Glutamatergic neuron (in vitro differentiated cells): ENCODE data around the gene E2F6. TPM values are rescaled to one million over a fixed set of nuclear protein-coding genes. Genes with fewer than 3 reads are reported as not detected.

Source experiments
- DNase-seq: peaks from one replicate; pipeline ENCODE4 v3.0.0; 2022
- H3K27ac Mint-ChIP-seq: one replicate; pipeline ENCODE4 v1.8.0; 2020; ENCODE audit warnings: mild to moderate bottlenecking, mixed read lengths, inconsistent platforms; ENCODE audit not compliant: unreplicated experiment
- H3K27me3 Mint-ChIP-seq: one replicate; pipeline ENCODE4 v1.8.0; 2020; ENCODE audit warnings: mild to moderate bottlenecking, moderate library complexity, mixed read lengths, inconsistent platforms; ENCODE audit not compliant: unreplicated experiment
- H3K36me3 Mint-ChIP-seq: one replicate; pipeline ENCODE4 v1.8.0; 2020; ENCODE audit warnings: mild to moderate bottlenecking, mixed read lengths, inconsistent platforms; ENCODE audit not compliant: unreplicated experiment
- H3K4me1 Mint-ChIP-seq: one replicate; pipeline ENCODE4 v1.8.0; 2020; ENCODE audit warnings: mild to moderate bottlenecking, low read depth, mixed read lengths, inconsistent platforms; ENCODE audit not compliant: unreplicated experiment
- H3K4me3 Mint-ChIP-seq: one replicate; pipeline ENCODE4 v1.8.0; 2020; ENCODE audit warnings: mild to moderate bottlenecking, mixed read lengths, inconsistent platforms; ENCODE audit not compliant: unreplicated experiment
- H3K9me3 Mint-ChIP-seq: one replicate; pipeline ENCODE4 v1.8.0; 2020; ENCODE audit warnings: mild to moderate bottlenecking, moderate library complexity, mixed read lengths, inconsistent platforms; ENCODE audit not compliant: unreplicated experiment
- CTCF ChIP-seq: fragments of 200-600 bp; sonication (generic); IDR thresholded peaks from one replicate; pipeline ENCODE4 v1.5.0; 2021; ENCODE audit not compliant: partially characterized antibody, unreplicated experiment
- total RNA-seq: library from RNA; stranded (reverse); fragmentation: NEBNext Ultra II Directional; extraction: Animal tissue kit (Norgen Biotek cat#: 25700); gene quantifications from one replicate; pipeline ENCODE4 v1.2.1, GENCODE V29; 2021; ENCODE audit not compliant: unreplicated experiment

The E2F6 gene
- total RNA-seq, 1 donor from 2014 or later, result 22.1 TPM

- H3K27ac Mint-ChIP-seq, result no peak overlapping the region
- H3K36me3 Mint-ChIP-seq, result no peaks in the 10 kb centered on the region
- no peak for DNase-seq
- peaks cover 3% of the 10 kb centered on the region for H3K4me1 Mint-ChIP-seq
- no peaks in the 10 kb centered on the region for H3K9me3 Mint-ChIP-seq
- no peaks in the 10 kb centered on the region for H3K27me3 Mint-ChIP-seq
- TF ChIP-seq CTCF, result no peak
- no peak overlapping the region for H3K4me3 Mint-ChIP-seq
Observed at GRCh38 chr2:11409572-11409959, 56.4 kb downstream of the E2F6 start.

GRCh38 chr2:11408959-11409571, 56.9 kb downstream of the E2F6 start:
- Mint-ChIP-seq H3K4me3 (no peak overlapping the region), H3K27me3 (no peaks in the 10 kb centered on the region), H3K36me3 (no peaks in the 10 kb centered on the region), H3K27ac (no peak overlapping the region), H3K9me3 (no peaks in the 10 kb centered on the region), H3K4me1 (peaks cover under 1% of the 10 kb centered on the region)
- TF ChIP-seq CTCF, result no peak
- no peak for DNase-seq

GRCh38 chr2:11407413-11407812, 58.5 kb downstream of the E2F6 start:
- Mint-ChIP-seq H3K36me3 (no peaks in the 10 kb centered on the region), H3K27me3 (peaks cover 2% of the 10 kb centered on the region), H3K27ac (no peak overlapping the region), H3K4me3 (no peak overlapping the region), H3K4me1 (peaks cover 3% of the 10 kb centered on the region), H3K9me3 (no peaks in the 10 kb centered on the region)
- no peak for TF ChIP-seq CTCF
- DNase-seq, result no peak

- Mint-ChIP-seq H3K36me3 (no peaks in the 10 kb centered on the region), H3K9me3 (no peaks in the 10 kb centered on the region), H3K27me3 (peaks cover 3% of the 10 kb centered on the region), H3K27ac (no peak overlapping the region), H3K4me3 (no peak overlapping the region), H3K4me1 (peaks cover 3% of the 10 kb centered on the region)
- TF ChIP-seq CTCF, result no peak
- no peak for DNase-seq
Observed at GRCh38 chr2:11406958-11407381, 59.0 kb downstream of the E2F6 start.

- no peaks in the 10 kb centered on the region for H3K36me3 Mint-ChIP-seq
- no peak for DNase-seq
- H3K4me3 Mint-ChIP-seq, result no peak overlapping the region
- no peak for TF ChIP-seq CTCF
- H3K27me3 Mint-ChIP-seq, result peaks cover 3% of the 10 kb centered on the region
- H3K9me3 Mint-ChIP-seq, result no peaks in the 10 kb centered on the region
- H3K4me1 Mint-ChIP-seq, result peaks cover 3% of the 10 kb centered on the region
- H3K27ac Mint-ChIP-seq, result no peak overlapping the region
Observed at GRCh38 chr2:11406267-11406957, 59.5 kb downstream of the E2F6 start.
